Measurements from ENCODE around the gene PTK6.
A peak's percentile ranks its signal among the peaks of the same experiment; 100 is the strongest.

The PTK6 gene

GRCh38 chr20:63553251-63553932, 16.2 kb upstream of the PTK6 start:
- no peak for TF ChIP-seq CTCF (IDR thresholded peaks at IDR 0.05; ENCODE audit: low read length, missing control alignments)
- H3K4me3 ChIP-seq (replicated peaks; ENCODE audit: low read depth, low read length), result peak overlapping the region; percentile 66
- DNase-seq (ENCODE audit: low read depth), result peak; percentile 91

GRCh38 chr20:63552481-63553249, 15.5 kb upstream of the PTK6 start:
- TF ChIP-seq CTCF (IDR thresholded peaks at IDR 0.05; ENCODE audit: low read length, missing control alignments), result no peak
- DNase-seq (ENCODE audit: low read depth), result no peak
- H3K4me3 ChIP-seq (replicated peaks; ENCODE audit: low read depth, low read length), result no peak overlapping the region

- TF ChIP-seq CTCF (IDR thresholded peaks at IDR 0.05; ENCODE audit: low read length, missing control alignments), result no peak
Observed at GRCh38 chr20:63551068-63551467, 13.9 kb upstream of the PTK6 start.

GRCh38 chr20:63549679-63550282, 12.6 kb upstream of the PTK6 start:
- no peak overlapping the region for H3K4me3 ChIP-seq (replicated peaks; ENCODE audit: low read depth, low read length)
- DNase-seq (ENCODE audit: low read depth), result no peak
- TF ChIP-seq CTCF (IDR thresholded peaks at IDR 0.05; ENCODE audit: low read length, missing control alignments), result no peak

More at GRCh38 chr20:63551068-63551467, 13.9 kb upstream of the PTK6 start:
- no peak overlapping the region for H3K4me3 ChIP-seq (replicated peaks; ENCODE audit: low read depth, low read length)
- peak; percentile 45 for DNase-seq (ENCODE audit: low read depth)

- no peak overlapping the region for H3K4me3 ChIP-seq (replicated peaks; ENCODE audit: low read depth, low read length)
- TF ChIP-seq CTCF (IDR thresholded peaks at IDR 0.05; ENCODE audit: low read length, missing control alignments), result no peak
- no peak for DNase-seq (ENCODE audit: low read depth)
Observed at GRCh38 chr20:63549019-63549418, 11.8 kb upstream of the PTK6 start.

GRCh38 chr20:63548542-63548941, 11.4 kb upstream of the PTK6 start:
- no peak for TF ChIP-seq CTCF (IDR thresholded peaks at IDR 0.05; ENCODE audit: low read length, missing control alignments)
- H3K4me3 ChIP-seq (replicated peaks; ENCODE audit: low read depth, low read length), result no peak overlapping the region
- DNase-seq (ENCODE audit: low read depth), result no peak
